AG04450 (cell line): ENCODE data around the gene LRP2. TPM values are rescaled to one million over a fixed set of nuclear protein-coding genes. Genes with fewer than 3 reads are reported as not detected.

Source experiments
- CTCF ChIA-PET: fragments of 300-600, 350-600 bp; formaldehyde crosslinking; extraction: SDS; loops from one replicate; lab custom pipeline; 2022; ENCODE audit warnings: antibody characterized with exemption, inconsistent platforms; lab: Charles Lee
- POLR2A ChIA-PET: fragments of 350-600 bp; formaldehyde crosslinking; extraction: SDS; loops from one replicate; lab custom pipeline; 2021; ENCODE audit warnings: antibody characterized with exemption, inconsistent platforms; lab: Yijun Ruan, JAX
- DNase-seq: peaks from one replicate; pipeline ENCODE4 v3.0.0-alpha.2; 2011; ENCODE audit warnings: low read depth, low spot score
- H3K27ac ChIP-seq: one replicate; pipeline ENCODE4 v1.5.1; 2012; ENCODE audit warnings: low read depth, low read length, control low read depth
- H3K27me3 ChIP-seq: one replicate; pipeline ENCODE4 v1.6.0; 2012; ENCODE audit warnings: low read length; ENCODE audit not compliant: control insufficient read depth, insufficient read depth
- H3K4me3 ChIP-seq: 2 replicates; pipeline ENCODE4 v1.5.1; 2011; ENCODE audit warnings: mild to moderate bottlenecking, low read depth, low read length, control low read depth
- H3K9me3 ChIP-seq: 2 replicates; pipeline ENCODE4 v1.5.1; 2012; ENCODE audit warnings: low read length; ENCODE audit not compliant: control insufficient read depth, insufficient read depth
- CTCF ChIP-seq: IDR thresholded peaks from 2 replicates; pipeline ENCODE4 v1.5.1; 2011; ENCODE audit warnings: low read depth, low read length, control low read depth, inconsistent platforms
- polyA plus RNA-seq: library from polyadenylated mRNA; depleted of rRNA; stranded (reverse); fragments of >200 nt; gene quantifications from 2 replicates; pipeline ENCODE4 v1.2.3, GENCODE V29; 2011

Gene LRP2
- polyA plus RNA-seq, 1 experiment = not detected

GRCh38 chr2:169091761-169092519, 270.4 kb downstream of the LRP2 start:
- no peak overlapping the region for H3K27ac ChIP-seq
- TF ChIP-seq CTCF = no peak
- H3K27me3 ChIP-seq = no peaks in the 10 kb centered on the region
- no peaks in the 10 kb centered on the region for H3K9me3 ChIP-seq
- POLR2A ChIA-PET = no interaction called here
- CTCF ChIA-PET = no interaction called here
- H3K4me3 ChIP-seq = no peak overlapping the region
- no peak for DNase-seq

- TF ChIP-seq CTCF = no peak
- Histone ChIP-seq H3K4me3 (no peak overlapping the region), H3K9me3 (no peaks in the 10 kb centered on the region), H3K27me3 (no peaks in the 10 kb centered on the region), H3K27ac (no peak overlapping the region)
- POLR2A ChIA-PET = no interaction called here
- no peak for DNase-seq
- CTCF ChIA-PET = no interaction called here
Measured at GRCh38 chr2:169091256-169091655, 271.1 kb downstream of the LRP2 start.

- no peak for DNase-seq
- TF ChIP-seq CTCF = no peak
- ChIA-PET CTCF (no interaction called here), POLR2A (no interaction called here)
- no peaks in the 10 kb centered on the region for H3K27me3 ChIP-seq
- H3K9me3 ChIP-seq = no peaks in the 10 kb centered on the region
- no peak overlapping the region for H3K27ac ChIP-seq
- no peak overlapping the region for H3K4me3 ChIP-seq
Measured at GRCh38 chr2:169090133-169090820, 272.1 kb downstream of the LRP2 start.

GRCh38 chr2:169089182-169089581, 273.2 kb downstream of the LRP2 start:
- Histone ChIP-seq H3K27me3 (no peaks in the 10 kb centered on the region), H3K27ac (no peak overlapping the region), H3K9me3 (no peaks in the 10 kb centered on the region), H3K4me3 (no peak overlapping the region)
- POLR2A ChIA-PET = no interaction called here
- DNase-seq = no peak
- no peak for TF ChIP-seq CTCF
- CTCF ChIA-PET = no interaction called here

GRCh38 chr2:169087757-169088379, 274.5 kb downstream of the LRP2 start:
- Histone ChIP-seq H3K9me3 (no peaks in the 10 kb centered on the region), H3K27ac (no peak overlapping the region), H3K27me3 (no peaks in the 10 kb centered on the region), H3K4me3 (no peak overlapping the region)
- DNase-seq = no peak
- CTCF ChIA-PET = no interaction called here
- TF ChIP-seq CTCF = no peak
- POLR2A ChIA-PET = no interaction called here
